HG03520 (cell line): ENCODE data around the gene PITX3.

Experiments
- ATAC-seq: cut with Tn5 transposase; IDR thresholded peaks from one replicate; pipeline ENCODE4 v1.9.1; 2021; ENCODE audit warnings: mild to moderate bottlenecking, moderate library complexity; ENCODE audit not compliant: unreplicated experiment

Gene PITX3

DNA sequence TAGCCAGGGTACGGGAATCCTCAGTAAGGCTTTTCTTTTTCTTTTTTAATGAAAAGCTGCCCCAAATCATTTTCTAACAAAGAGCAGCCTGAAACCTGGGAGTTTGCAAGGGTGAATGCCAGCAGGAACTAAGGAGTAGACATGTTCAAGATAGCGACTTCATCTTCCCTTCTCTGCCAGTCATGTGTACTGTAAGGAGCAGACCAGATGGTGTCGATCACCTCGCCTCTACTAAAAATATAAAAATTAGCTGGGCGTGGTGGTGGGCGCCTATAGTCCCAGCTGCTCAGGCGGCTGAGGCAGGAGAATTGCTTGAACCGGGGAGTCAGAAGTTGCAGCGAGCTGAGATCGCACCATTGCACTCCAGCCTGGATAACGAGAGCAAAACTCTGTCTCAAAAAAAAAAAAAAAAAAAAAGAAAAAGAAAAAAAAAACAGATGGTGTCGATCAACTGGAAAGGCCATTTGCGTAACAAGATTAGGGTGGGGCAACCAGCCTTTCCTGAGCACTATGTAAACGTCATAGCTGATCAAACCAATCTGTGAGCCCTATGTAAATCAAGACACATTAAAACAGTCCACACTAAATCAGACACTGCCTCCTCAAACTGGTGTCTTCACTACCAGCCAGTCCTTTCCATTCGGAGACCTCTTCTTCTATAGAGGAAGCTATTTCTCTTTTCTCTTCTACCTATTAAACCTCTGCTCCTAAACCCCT lies 55.3 kb downstream of the PITX3 start:
- no peak for ATAC-seq

- ATAC-seq: no peak
These were observed 56.0 kb downstream of the PITX3 start for GRCh38 chr10:102185272-102185671.

GRCh38 chr10:102184606-102185005 lies 56.7 kb downstream of the PITX3 start:
- ATAC-seq: no peak
